Activated naive CD8-positive, alpha-beta T cell treated with anti-CD3 and anti-CD28 coated beads for 36 hours (primary cell): ENCODE results near the gene EIF2S1. TPM values are rescaled to one million over a fixed set of nuclear protein-coding genes. Genes with fewer than 3 reads are reported as not detected.
"Not testable (repeated sequence)": the region's sequence is repeated elsewhere in the genome, so short reads cannot be mapped to it uniquely, and the experiment has no call there.

ENCODE experiments used
- DNase-seq: peaks from one replicate; pipeline ENCODE4 v3.0.0; 2021
- H3K27ac Mint-ChIP-seq: one replicate; pipeline ENCODE4 v1.8.0; 2022; ENCODE audit warnings: mild to moderate bottlenecking, moderate library complexity, mixed read lengths
- H3K27me3 Mint-ChIP-seq: one replicate; pipeline ENCODE4 v1.8.0; 2022; ENCODE audit warnings: mild to moderate bottlenecking, mixed read lengths
- H3K36me3 Mint-ChIP-seq: one replicate; pipeline ENCODE4 v1.8.0; 2021; ENCODE audit warnings: mild to moderate bottlenecking, mixed read lengths
- H3K4me1 Mint-ChIP-seq: one replicate; pipeline ENCODE4 v1.8.0; 2021; ENCODE audit warnings: mixed read lengths
- H3K4me3 Mint-ChIP-seq: one replicate; pipeline ENCODE4 v1.8.0; 2022; ENCODE audit warnings: mild to moderate bottlenecking, moderate library complexity, mixed read lengths
- H3K9me3 Mint-ChIP-seq: one replicate; pipeline ENCODE4 v1.8.0; 2022; ENCODE audit warnings: mixed read lengths
- total RNA-seq, 2 experiments: library from RNA; stranded (reverse); gene quantifications; one replicate each; pipeline ENCODE4 v1.2.3, GENCODE V29; 2021

Gene EIF2S1
- 100 to 1,000 TPM; 299 to 302 TPM for total RNA-seq

- Mint-ChIP-seq H3K9me3 (no peaks in the 10 kb centered on the region), H3K4me3 (peak within 1 kb of the TSS; percentile 97), H3K27ac (peak within 1 kb of the TSS; percentile 98), H3K36me3 (peaks cover 23% of the 10 kb centered on the region), H3K4me1 (peaks cover 61% of the 10 kb centered on the region), H3K27me3 (no peaks in the 10 kb centered on the region)
- peak; percentile 99 for DNase-seq
Measured at GRCh38 chr14:67359775-67360469, at the start of gene EIF2S1, which contains the start of gene ATP6V1D. TSS of gene EIF2S1 (plus strand) at chr14:67360328. CDS start at chr14:67364768, 4,440 bp downstream. TSS of gene ATP6V1D (minus strand) at chr14:67359804. CDS start at chr14:67359698, 106 bp downstream.

DNA sequence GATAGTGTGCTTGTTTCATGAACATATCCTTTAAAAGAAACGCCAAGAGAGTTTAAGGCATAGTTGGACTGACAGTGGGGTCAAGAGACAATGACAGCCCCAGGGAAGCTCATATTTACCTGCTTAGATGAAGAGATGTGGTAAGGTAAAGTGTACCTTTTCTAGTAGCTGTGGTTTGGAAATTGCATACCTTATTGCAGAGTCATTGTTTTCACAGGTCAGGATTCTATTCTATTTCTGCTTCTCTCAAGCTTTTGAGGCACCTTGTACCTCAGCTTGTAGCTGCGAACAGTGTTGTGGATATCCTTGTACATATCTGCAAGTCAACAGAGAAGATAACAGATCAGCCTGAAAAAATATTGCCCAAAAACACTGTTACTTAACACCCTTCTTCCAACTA is 48.3 kb upstream of the EIF2S1 start:
- Mint-ChIP-seq H3K4me3 (no peak overlapping the region), H3K36me3 (peaks cover 2% of the 10 kb centered on the region), H3K27ac (no peak overlapping the region), H3K27me3 (no peaks in the 10 kb centered on the region), H3K4me1 (no peaks in the 10 kb centered on the region), H3K9me3 (no peaks in the 10 kb centered on the region)
- no peak for DNase-seq

GRCh38 chr14:67313153-67313552 is 47.0 kb upstream of the EIF2S1 start:
- Mint-ChIP-seq H3K36me3 (peaks cover 2% of the 10 kb centered on the region), H3K4me3 (no peak overlapping the region), H3K9me3 (no peaks in the 10 kb centered on the region), H3K4me1 (no peaks in the 10 kb centered on the region), H3K27ac (no peak overlapping the region), H3K27me3 (no peaks in the 10 kb centered on the region)
- no peak for DNase-seq

GRCh38 chr14:67317822-67318221 is 42.3 kb upstream of the EIF2S1 start:
- Mint-ChIP-seq H3K27ac (no peak overlapping the region), H3K4me1 (no peaks in the 10 kb centered on the region)

DNA sequence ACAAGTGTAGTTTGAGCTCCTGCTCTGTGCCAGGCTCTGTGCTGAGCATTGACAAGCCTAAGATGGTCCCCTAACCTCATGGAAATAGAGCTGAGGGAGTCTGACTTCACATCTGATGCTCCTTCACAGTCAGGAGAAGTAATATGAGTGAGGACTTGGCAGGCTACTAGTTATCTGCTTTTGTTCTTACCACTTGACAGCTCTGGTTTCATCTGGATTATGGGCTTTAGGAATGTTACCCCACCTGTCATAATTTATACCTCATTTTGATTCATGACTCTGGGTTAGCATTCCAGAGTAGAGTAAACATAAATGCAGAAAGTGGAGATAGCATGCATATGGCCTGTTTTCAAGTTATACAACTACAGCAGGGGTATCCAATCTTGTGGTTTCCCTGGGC is 41.0 kb upstream of the EIF2S1 start:
- Mint-ChIP-seq H3K27ac (no peak overlapping the region), H3K4me1 (no peaks in the 10 kb centered on the region), H3K36me3 (no peaks in the 10 kb centered on the region), H3K27me3 (no peaks in the 10 kb centered on the region), H3K4me3 (no peak overlapping the region), H3K9me3 (no peaks in the 10 kb centered on the region)
- DNase-seq, result no peak

More at GRCh38 chr14:67317822-67318221, 42.3 kb upstream of the EIF2S1 start:
- DNase-seq, result no peak
- H3K9me3 Mint-ChIP-seq, result no peaks in the 10 kb centered on the region
- no peaks in the 10 kb centered on the region for H3K27me3 Mint-ChIP-seq
- no peak overlapping the region for H3K4me3 Mint-ChIP-seq
- H3K36me3 Mint-ChIP-seq, result no peaks in the 10 kb centered on the region

- H3K4me1 Mint-ChIP-seq, H3K27me3 Mint-ChIP-seq, H3K9me3 Mint-ChIP-seq, H3K27ac Mint-ChIP-seq, H3K4me3 Mint-ChIP-seq, DNase-seq: not testable (repeated sequence)
- H3K36me3 Mint-ChIP-seq, result peaks cover 29% of the 10 kb centered on the region
Measured at GRCh38 chr14:67329666-67330065, 30.5 kb upstream of the EIF2S1 start.

DNA sequence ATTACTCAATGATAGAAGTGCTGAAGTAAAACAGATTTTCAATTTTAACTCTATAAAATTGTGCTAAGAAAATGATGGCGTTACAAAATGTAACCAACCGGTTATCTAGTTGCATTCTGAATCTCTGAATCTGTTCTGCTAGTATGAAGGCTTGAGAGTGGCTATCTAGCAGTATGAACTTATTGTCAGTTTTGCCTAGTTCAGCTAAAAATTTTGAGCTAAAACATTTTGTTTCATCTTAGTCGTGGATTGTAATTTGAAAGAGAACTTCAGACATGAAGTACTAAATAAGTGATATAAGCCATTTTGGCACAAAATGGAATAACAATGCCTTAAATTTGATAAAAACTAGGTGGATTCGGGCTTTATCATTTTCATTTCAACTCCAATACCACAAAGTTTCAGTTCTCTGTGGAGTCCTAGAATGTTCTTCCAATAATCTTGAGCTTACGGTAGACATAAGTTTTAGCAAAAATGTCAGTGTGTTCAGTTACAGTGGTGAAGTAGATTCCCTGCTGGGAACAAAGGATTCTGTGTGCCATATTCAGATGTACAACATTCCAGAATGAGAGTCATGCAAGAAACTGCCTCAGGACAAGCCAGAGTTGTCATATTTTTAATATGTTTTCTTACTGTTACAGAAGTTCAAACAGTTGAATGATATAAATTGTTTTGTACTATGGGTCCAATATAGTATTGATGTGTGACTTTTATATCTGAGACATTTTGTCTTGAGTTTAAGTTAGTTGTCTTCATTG is 28.6 kb upstream of the EIF2S1 start:
- H3K4me1 Mint-ChIP-seq, result no peaks in the 10 kb centered on the region
- no peaks in the 10 kb centered on the region for H3K9me3 Mint-ChIP-seq
- no peaks in the 10 kb centered on the region for H3K27me3 Mint-ChIP-seq
- H3K4me3 Mint-ChIP-seq, result no peak overlapping the region
- peaks cover 23% of the 10 kb centered on the region for H3K36me3 Mint-ChIP-seq
- DNase-seq, result no peak
- H3K27ac Mint-ChIP-seq, result peak overlapping the region; percentile 31

DNA sequence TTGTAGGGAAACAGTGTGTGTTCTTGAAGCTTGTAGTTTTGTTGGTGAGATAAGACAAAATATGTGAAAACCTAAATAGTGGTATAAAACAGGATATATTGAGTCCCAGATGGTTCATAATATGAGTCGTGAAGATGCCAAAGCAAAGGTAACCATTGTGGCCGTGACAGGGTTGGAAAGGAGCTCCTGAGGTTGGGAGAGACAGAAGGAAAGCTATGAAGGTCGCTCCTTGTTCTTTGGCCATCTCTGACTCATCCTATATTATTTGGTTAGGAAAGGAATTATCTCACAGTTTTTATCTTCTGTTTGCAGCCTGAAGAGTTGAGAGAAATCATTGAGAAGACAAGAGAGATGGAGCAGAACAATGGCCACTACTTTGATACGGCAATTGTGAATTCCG is 27.7 kb upstream of the EIF2S1 start:
- no peaks in the 10 kb centered on the region for H3K27me3 Mint-ChIP-seq
- H3K36me3 Mint-ChIP-seq, result peaks cover 20% of the 10 kb centered on the region
- H3K4me3 Mint-ChIP-seq, result no peak overlapping the region
- no peak overlapping the region for H3K27ac Mint-ChIP-seq
- DNase-seq, result no peak
- no peaks in the 10 kb centered on the region for H3K4me1 Mint-ChIP-seq
- no peaks in the 10 kb centered on the region for H3K9me3 Mint-ChIP-seq

- Mint-ChIP-seq H3K27ac (no peak overlapping the region), H3K36me3 (peaks cover 10% of the 10 kb centered on the region), H3K4me3 (no peak overlapping the region), H3K9me3 (no peaks in the 10 kb centered on the region), H3K4me1 (no peaks in the 10 kb centered on the region), H3K27me3 (no peaks in the 10 kb centered on the region)
- DNase-seq, result no peak
Measured at GRCh38 chr14:67335781-67336180, 24.3 kb upstream of the EIF2S1 start.

DNA sequence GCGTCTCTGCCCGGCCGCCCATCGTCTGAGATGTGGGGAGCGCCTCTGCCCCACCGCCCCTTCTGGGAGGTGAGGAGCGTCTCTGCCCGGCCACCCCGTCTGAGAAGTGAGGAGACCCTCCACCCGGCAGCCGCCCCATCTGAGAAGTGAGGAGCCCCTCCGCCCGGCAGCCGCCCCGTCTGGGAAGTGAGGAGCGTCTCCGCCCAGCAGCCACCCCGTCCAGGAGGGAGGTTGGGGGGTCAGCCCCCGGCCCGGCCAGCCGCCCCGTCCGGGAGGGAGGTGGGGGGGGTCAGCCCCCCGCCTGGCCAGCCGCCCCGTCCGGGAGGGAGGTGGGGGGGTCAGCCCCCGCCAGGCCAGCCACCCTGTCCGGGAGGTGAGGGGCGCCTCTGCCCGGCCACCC is 18.9 kb upstream of the EIF2S1 start:
- not testable (repeated sequence) for DNase-seq, H3K9me3 Mint-ChIP-seq, H3K4me1 Mint-ChIP-seq, H3K4me3 Mint-ChIP-seq, H3K36me3 Mint-ChIP-seq, H3K27me3 Mint-ChIP-seq, H3K27ac Mint-ChIP-seq

DNA sequence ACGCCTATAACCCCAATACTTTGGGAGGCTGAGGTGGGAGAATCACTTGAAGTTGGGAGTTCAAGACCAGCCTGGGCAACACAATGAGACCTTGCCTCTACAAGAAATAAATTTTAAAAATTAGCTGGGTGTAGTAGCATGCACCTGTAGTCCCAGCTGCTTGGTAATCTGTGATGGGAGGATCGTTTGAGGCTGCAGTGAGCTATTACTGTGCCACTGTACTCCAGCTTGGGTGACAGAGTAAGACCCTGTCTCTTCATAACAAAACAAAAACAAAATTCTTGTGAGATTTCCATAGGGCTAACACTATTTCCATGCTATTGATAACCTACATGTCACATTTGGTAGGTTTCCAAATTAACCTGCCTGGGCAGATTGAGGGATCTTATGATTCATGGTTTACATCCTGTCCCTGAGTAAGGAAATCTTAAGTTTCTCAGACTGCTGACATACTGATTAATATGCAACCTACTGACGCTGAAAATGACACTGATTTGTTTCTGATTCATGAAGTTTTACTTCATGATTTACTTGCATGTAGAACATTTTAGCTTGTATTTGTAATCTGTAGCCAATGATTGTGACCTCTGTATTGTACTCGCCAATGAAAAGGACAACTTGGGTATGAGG is 16.4 kb upstream of the EIF2S1 start:
- Mint-ChIP-seq H3K27me3 (no peaks in the 10 kb centered on the region), H3K9me3 (no peaks in the 10 kb centered on the region), H3K4me3 (no peak overlapping the region), H3K27ac (no peak overlapping the region), H3K4me1 (peaks cover 1% of the 10 kb centered on the region), H3K36me3 (peaks cover 12% of the 10 kb centered on the region)
- DNase-seq, result no peak

DNA sequence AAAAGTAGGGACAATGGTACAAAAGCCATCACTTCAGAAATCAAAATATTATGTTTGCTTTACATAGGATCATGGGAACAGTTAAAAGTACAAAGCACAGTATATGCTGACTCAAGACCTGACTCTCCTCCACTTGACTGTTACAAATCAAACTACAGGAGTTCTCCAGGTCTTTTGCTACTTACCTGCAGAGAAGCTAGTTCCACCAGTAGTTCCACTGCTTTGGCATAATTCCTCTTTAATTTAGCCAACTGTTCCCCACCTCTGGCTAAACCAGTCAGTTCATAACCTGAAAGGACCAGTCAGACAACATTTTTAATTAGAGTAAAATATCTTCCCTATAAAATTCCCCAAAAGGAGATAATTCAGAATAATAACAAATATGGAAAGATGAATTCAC is 14.5 kb upstream of the EIF2S1 start:
- Mint-ChIP-seq H3K27ac (no peak overlapping the region), H3K4me1 (peaks cover 1% of the 10 kb centered on the region), H3K36me3 (peaks cover 12% of the 10 kb centered on the region), H3K4me3 (no peak overlapping the region), H3K27me3 (no peaks in the 10 kb centered on the region), H3K9me3 (no peaks in the 10 kb centered on the region)
- DNase-seq, result no peak

DNA sequence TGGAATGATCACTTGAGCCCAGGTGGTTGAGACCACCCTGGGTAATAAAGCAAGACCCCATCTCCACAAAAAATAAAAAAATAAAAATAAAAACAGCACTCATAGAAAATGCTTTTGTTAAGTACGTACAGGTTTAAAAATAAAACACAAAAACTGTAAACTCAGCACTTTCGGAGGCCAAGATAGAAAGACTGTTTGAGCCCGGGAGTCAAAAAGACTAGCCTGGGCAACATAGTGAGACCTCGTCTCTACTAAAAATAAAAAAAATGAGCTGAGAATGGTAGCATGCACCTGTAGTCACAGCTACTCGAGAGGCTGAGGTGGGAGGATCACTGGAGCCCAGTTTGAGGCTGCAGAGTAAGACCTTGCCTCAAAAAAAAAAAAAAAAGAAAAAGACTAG is 8.1 kb upstream of the EIF2S1 start:
- peaks cover 15% of the 10 kb centered on the region for H3K4me1 Mint-ChIP-seq
- H3K27ac Mint-ChIP-seq, result no peak overlapping the region
- H3K36me3 Mint-ChIP-seq, result peaks cover 9% of the 10 kb centered on the region
- no peak overlapping the region for H3K4me3 Mint-ChIP-seq
- H3K27me3 Mint-ChIP-seq, result no peaks in the 10 kb centered on the region
- no peaks in the 10 kb centered on the region for H3K9me3 Mint-ChIP-seq
- no peak for DNase-seq

- H3K9me3 Mint-ChIP-seq, result no peaks in the 10 kb centered on the region
- peak overlapping the region; percentile 37 for H3K4me3 Mint-ChIP-seq
- peaks cover 44% of the 10 kb centered on the region for H3K4me1 Mint-ChIP-seq
- no peak overlapping the region for H3K27ac Mint-ChIP-seq
- no peaks in the 10 kb centered on the region for H3K27me3 Mint-ChIP-seq
- DNase-seq, result no peak
- H3K36me3 Mint-ChIP-seq, result peaks cover 10% of the 10 kb centered on the region
Measured at GRCh38 chr14:67357186-67357968, 2.8 kb upstream of the EIF2S1 start.

GRCh38 chr14:67357969-67358354 is 2.2 kb upstream of the EIF2S1 start:
- no peak overlapping the region for H3K27ac Mint-ChIP-seq

More at GRCh38 chr14:67357969-67358354, 2.2 kb upstream of the EIF2S1 start:
- Mint-ChIP-seq H3K36me3 (peaks cover 13% of the 10 kb centered on the region), H3K4me3 (peak overlapping the region; percentile 97), H3K9me3 (no peaks in the 10 kb centered on the region), H3K4me1 (peaks cover 48% of the 10 kb centered on the region), H3K27me3 (no peaks in the 10 kb centered on the region)
- DNase-seq, result no peak
